Vagina (tissue), 2 donors: ENCODE results near the gene SMOC2.

Experiments
- CTCF ChIP-seq, 3 experiments: fragments of 450-650 bp in 2 of 3; fragments of 200-600 bp in 1 of 3; sonication (generic) in 1 of 3; IDR thresholded peaks; one replicate each; pipeline ENCODE4 v1.5.1; 2017 to 2019; ENCODE audit warnings: antibody characterized with exemption in 3 of 3, mild to moderate bottlenecking in 2 of 3, moderate library complexity in 2 of 3
- POLR2AphosphoS5 ChIP-seq, 2 donors: sonication (generic); formaldehyde crosslinking; IDR thresholded peaks; one replicate each; pipeline ENCODE4 v1.9.0; 2017; ENCODE audit warnings: antibody characterized with exemption in 2 of 2, mild to moderate bottlenecking in 2 of 2, low read depth in 1 of 2; ENCODE audit not compliant: insufficient read depth in 1 of 2

DNA sequence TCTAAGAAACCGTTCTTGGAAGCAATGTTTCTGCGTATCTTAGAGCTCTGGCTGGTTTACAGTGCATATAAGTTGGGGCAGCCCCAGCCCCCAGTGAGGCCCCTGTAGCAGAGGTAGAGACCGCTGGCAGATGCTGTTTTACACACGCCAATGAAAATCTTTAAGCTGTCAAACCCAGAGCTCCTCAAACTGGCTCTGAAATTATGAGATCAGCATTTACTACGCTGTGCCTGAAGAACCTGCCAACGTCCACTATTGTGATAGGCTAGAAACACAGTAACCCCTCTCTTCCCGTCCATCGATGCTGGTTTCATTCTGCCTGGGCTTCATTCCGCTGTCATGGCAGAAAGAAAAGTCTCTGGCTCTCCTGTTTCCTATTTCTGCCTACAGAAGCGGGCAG, 160.6 kb downstream of the SMOC2 start:
- no peak for TF ChIP-seq CTCF (IDR thresholded peaks at IDR 0.05)
- no peak for TF ChIP-seq POLR2AphosphoS5 (IDR thresholded peaks at IDR 0.05; ENCODE audit: insufficient read depth in 1 of 2, low read depth in 1 of 2)
